ENCODE data around the gene ATP2B2.

GRCh38 chr3:10411598-10412332, 93.6 kb downstream of the ATP2B2 start:
- TF ChIP-seq ZFP41 (tag by site-specific recombination; IDR thresholded peaks at IDR 0.05; ENCODE audit: borderline replicate concordance) (no peak), CTCF (tag by site-specific recombination; IDR thresholded peaks at IDR 0.05) (no peak), ZXDB (tag by site-specific recombination; IDR thresholded peaks at IDR 0.05) (no peak), ZNF175 (tag by site-specific recombination; IDR thresholded peaks at IDR 0.05) (no peak), ZNF24 (tag by site-specific recombination; IDR thresholded peaks at IDR 0.05) (no peak), ZNF138 (tag by site-specific recombination; IDR thresholded peaks at IDR 0.05; ENCODE audit: borderline replicate concordance) (no peak)
- TF ChIP-seq, protein P1, sequence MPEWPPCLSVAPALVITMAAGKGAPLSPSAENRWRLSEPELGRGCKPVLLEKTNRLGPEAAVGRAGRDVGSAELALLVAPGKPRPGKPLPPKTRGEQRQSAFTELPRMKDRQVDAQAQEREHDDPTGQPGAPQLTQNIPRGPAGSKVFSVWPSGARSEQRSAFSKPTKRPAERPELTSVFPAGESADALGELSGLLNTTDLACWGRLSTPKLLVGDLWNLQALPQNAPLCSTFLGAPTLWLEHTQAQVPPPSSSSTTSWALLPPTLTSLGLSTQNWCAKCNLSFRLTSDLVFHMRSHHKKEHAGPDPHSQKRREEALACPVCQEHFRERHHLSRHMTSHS (tag by site-specific recombination; IDR thresholded peaks at IDR 0.05): no peak
- TF ChIP-seq, protein P2, sequence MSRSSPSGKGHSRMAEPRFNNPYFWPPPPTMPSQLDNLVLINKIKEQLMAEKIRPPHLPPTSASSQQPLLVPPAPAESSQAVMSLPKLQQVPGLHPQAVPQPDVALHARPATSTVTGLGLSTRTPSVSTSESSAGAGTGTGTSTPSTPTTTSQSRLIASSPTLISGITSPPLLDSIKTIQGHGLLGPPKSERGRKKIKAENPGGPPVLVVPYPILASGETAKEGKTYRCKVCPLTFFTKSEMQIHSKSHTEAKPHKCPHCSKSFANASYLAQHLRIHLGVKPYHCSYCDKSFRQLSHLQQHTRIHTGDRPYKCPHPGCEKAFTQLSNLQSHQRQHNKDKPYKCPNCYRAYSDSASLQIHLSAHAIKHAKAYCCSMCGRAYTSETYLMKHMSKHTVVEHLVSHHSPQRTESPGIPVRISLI (tag by site-specific recombination; IDR thresholded peaks at IDR 0.05): no peak
